IPS-11a (cell line): ENCODE data around the gene FBXO31.

Experiments
- H3K4me3 ChIP-seq: one replicate; pipeline ENCODE4 v1.5.1; 2013; ENCODE audit warnings: low read depth, low read length, control low read depth

The FBXO31 gene

GRCh38 chr16:87330646-87331045 is 52.9 kb downstream of the FBXO31 start:
- no peak overlapping the region for H3K4me3 ChIP-seq

GRCh38 chr16:87330257-87330624 is 53.3 kb downstream of the FBXO31 start:
- no peak overlapping the region for H3K4me3 ChIP-seq

GRCh38 chr16:87329436-87330256 is 53.9 kb downstream of the FBXO31 start:
- no peak overlapping the region for H3K4me3 ChIP-seq

- no peak overlapping the region for H3K4me3 ChIP-seq
Observed at GRCh38 chr16:87328846-87329245, 54.7 kb downstream of the FBXO31 start.

- no peak overlapping the region for H3K4me3 ChIP-seq
Observed at GRCh38 chr16:87327798-87328495, 55.6 kb downstream of the FBXO31 start.

GRCh38 chr16:87326151-87326571 is 57.4 kb downstream of the FBXO31 start:
- H3K4me3 ChIP-seq, result no peak overlapping the region

GRCh38 chr16:87325423-87325858 is 58.1 kb downstream of the FBXO31 start:
- no peak overlapping the region for H3K4me3 ChIP-seq

- no peak overlapping the region for H3K4me3 ChIP-seq
Observed at GRCh38 chr16:87324411-87325275, 58.9 kb downstream of the FBXO31 start.

- no peak overlapping the region for H3K4me3 ChIP-seq
Observed at GRCh38 chr16:87323727-87324410, 59.7 kb downstream of the FBXO31 start.

- H3K4me3 ChIP-seq, result no peak overlapping the region
Observed at GRCh38 chr16:87322833-87323726, 60.5 kb downstream of the FBXO31 start.

- H3K4me3 ChIP-seq, result no peak overlapping the region
Observed at GRCh38 chr16:87322360-87322759, 61.2 kb downstream of the FBXO31 start.

GRCh38 chr16:87321336-87322107 is 62.1 kb downstream of the FBXO31 start:
- H3K4me3 ChIP-seq, result no peak overlapping the region

- H3K4me3 ChIP-seq, result no peak overlapping the region
Observed at GRCh38 chr16:87320510-87321227, 62.9 kb downstream of the FBXO31 start.

- no peak overlapping the region for H3K4me3 ChIP-seq
Observed at GRCh38 chr16:87319997-87320491, 63.5 kb downstream of the FBXO31 start.

- H3K4me3 ChIP-seq, result no peak overlapping the region
Observed at GRCh38 chr16:87319011-87319410, 64.6 kb downstream of the FBXO31 start.

- H3K4me3 ChIP-seq, result peak overlapping the region; percentile 93
Observed at GRCh38 chr16:87317750-87318644, 65.6 kb downstream of the FBXO31 start.
